Stimulated activated naive B cell treated with anti-CD40 and anti-IgM and Interleukin-4, amounts not matched to agents 10 μg/mL and 1 μg/mL and 100 μg/mL, for 72 hours (primary cell): ENCODE measurements around the gene TAS2R31.
"Not testable (repeated sequence)": the region's sequence is repeated elsewhere in the genome, so short reads cannot be mapped to it uniquely, and the experiment has no call there.

ENCODE experiments used
- ATAC-seq, 2 donors: fragments of 150-1000 bp; cut with Tn5 transposase; replicated peaks; 2 replicates each; pipeline ENCODE4 v1.10.0; 2021; ENCODE audit warnings: moderate library complexity in 1 of 2
- DNase-seq: peaks from one replicate; pipeline ENCODE4 v3.0.0; 2021
- H3K27ac Mint-ChIP-seq: one replicate; pipeline ENCODE4 v1.8.0; 2022; ENCODE audit warnings: mild to moderate bottlenecking, mixed read lengths
- H3K27me3 Mint-ChIP-seq, 2 donors: one replicate each; pipeline ENCODE4 v1.8.0; 2022; ENCODE audit warnings: mixed read lengths in 2 of 2
- H3K36me3 Mint-ChIP-seq, 2 donors: one replicate each; pipeline ENCODE4 v1.8.0; 2022; ENCODE audit warnings: mixed read lengths in 2 of 2, mild to moderate bottlenecking in 1 of 2
- H3K4me1 Mint-ChIP-seq, 2 donors: one replicate each; pipeline ENCODE4 v1.8.0; 2022; ENCODE audit warnings: mixed read lengths in 2 of 2, mild to moderate bottlenecking in 1 of 2
- H3K4me3 Mint-ChIP-seq, 2 donors: one replicate each; pipeline ENCODE4 v1.8.0; 2022; ENCODE audit warnings: mild to moderate bottlenecking in 2 of 2, mixed read lengths in 2 of 2, moderate library complexity in 1 of 2
- H3K9me3 Mint-ChIP-seq, 2 donors: one replicate each; pipeline ENCODE4 v1.8.0; 2022; ENCODE audit warnings: mixed read lengths in 2 of 2, mild to moderate bottlenecking in 1 of 2

Gene TAS2R31

GRCh38 chr12:11031307-11031706 lies at the start of gene TAS2R31:
Gene TAS2R31 (minus strand): TSS chr12:11031407. CDS start chr12:11031335, 72 bp downstream.
- Mint-ChIP-seq H3K36me3 (peaks cover 31 to 43% of the 10 kb centered on the region in 2 donors), H3K9me3 (peaks cover 4 to 7% of the 10 kb centered on the region in 2 donors), H3K4me3 (no peak within 1 kb of the TSS), H3K27ac (no peak within 1 kb of the TSS), H3K27me3 (no peaks in the 10 kb centered on the region), H3K4me1 (no peaks in the 10 kb centered on the region)
- DNase-seq (no peak), ATAC-seq (no peak)

- Mint-ChIP-seq H3K9me3 (peaks cover 5% of the 10 kb centered on the region in 2 donors), H3K27ac (no peak overlapping the region), H3K27me3 (no peaks in the 10 kb centered on the region), H3K36me3 (peaks cover 15 to 25% of the 10 kb centered on the region in 2 donors), H3K4me1 (peaks cover 0 to 6% of the 10 kb centered on the region in 2 donors), H3K4me3 (no peak overlapping the region)
- no peak for DNase-seq
- ATAC-seq = no peak
Observed at GRCh38 chr12:11078246-11078645, 47.0 kb upstream of the TAS2R31 start.

- DNase-seq (no peak), ATAC-seq (peak in 1 of 2 donors; percentile 14)
- Mint-ChIP-seq H3K27me3 (no peaks in the 10 kb centered on the region), H3K9me3 (peaks cover 0 to 3% of the 10 kb centered on the region in 2 donors), H3K36me3 (peaks cover 11 to 30% of the 10 kb centered on the region in 2 donors), H3K4me1 (peaks cover under 1 to 8% of the 10 kb centered on the region in 2 donors), H3K4me3 (no peak overlapping the region), H3K27ac (no peak overlapping the region)
Observed at GRCh38 chr12:11075642-11076041, 44.4 kb upstream of the TAS2R31 start.

- ATAC-seq (no peak), DNase-seq (no peak)
- Mint-ChIP-seq H3K36me3 (peaks cover 11 to 36% of the 10 kb centered on the region in 2 donors), H3K9me3 (peaks cover 0 to 2% of the 10 kb centered on the region in 2 donors), H3K4me3 (no peak overlapping the region), H3K27me3 (no peaks in the 10 kb centered on the region), H3K4me1 (peaks cover 11 to 15% of the 10 kb centered on the region in 2 donors), H3K27ac (no peak overlapping the region)
Observed at GRCh38 chr12:11071414-11071813, 40.2 kb upstream of the TAS2R31 start.

GRCh38 chr12:11070999-11071398 lies 39.8 kb upstream of the TAS2R31 start:
- no peak overlapping the region for H3K27ac Mint-ChIP-seq
- no peaks in the 10 kb centered on the region for H3K27me3 Mint-ChIP-seq
- H3K4me1 Mint-ChIP-seq = peaks cover 11 to 15% of the 10 kb centered on the region in 2 donors
- peaks cover 0 to 2% of the 10 kb centered on the region in 2 donors for H3K9me3 Mint-ChIP-seq
- no peak for DNase-seq
- H3K4me3 Mint-ChIP-seq = no peak overlapping the region
- peaks cover 11 to 37% of the 10 kb centered on the region in 2 donors for H3K36me3 Mint-ChIP-seq
- no peak for ATAC-seq

GRCh38 chr12:11069854-11070365 lies 38.7 kb upstream of the TAS2R31 start:
- ATAC-seq (no peak), DNase-seq (no peak)
- Mint-ChIP-seq H3K4me1 (peaks cover 11 to 12% of the 10 kb centered on the region in 2 donors), H3K36me3 (peaks cover 11 to 47% of the 10 kb centered on the region in 2 donors), H3K27ac (no peak overlapping the region), H3K9me3 (peaks cover 0 to 2% of the 10 kb centered on the region in 2 donors), H3K27me3 (no peaks in the 10 kb centered on the region), H3K4me3 (no peak overlapping the region)

GRCh38 chr12:11067514-11067913 lies 36.3 kb upstream of the TAS2R31 start:
- Mint-ChIP-seq H3K27ac (no peak overlapping the region), H3K4me1 (peaks cover 12 to 17% of the 10 kb centered on the region in 2 donors), H3K27me3 (no peaks in the 10 kb centered on the region), H3K36me3 (peaks cover 7 to 39% of the 10 kb centered on the region in 2 donors), H3K9me3 (peaks cover 0 to 2% of the 10 kb centered on the region in 2 donors), H3K4me3 (no peak overlapping the region)
- ATAC-seq (no peak), DNase-seq (no peak)

GRCh38 chr12:11062194-11062593 lies 31.0 kb upstream of the TAS2R31 start, which contains the start of gene TAS2R46:
Gene TAS2R46 (minus strand): TSS chr12:11062294. CDS start chr12:11062294, 0 bp downstream.
- not testable (repeated sequence) for H3K4me3 Mint-ChIP-seq, H3K9me3 Mint-ChIP-seq, H3K27ac Mint-ChIP-seq, ATAC-seq, DNase-seq, H3K27me3 Mint-ChIP-seq
- Mint-ChIP-seq H3K4me1 (peaks cover 6 to 20% of the 10 kb centered on the region in 2 donors), H3K36me3 (peaks cover under 1 to 15% of the 10 kb centered on the region in 2 donors)

GRCh38 chr12:11059784-11060183 lies 28.6 kb upstream of the TAS2R31 start:
- Mint-ChIP-seq H3K36me3 (peaks cover 11 to 17% of the 10 kb centered on the region in 2 donors), H3K4me1 (peaks cover 6 to 20% of the 10 kb centered on the region in 2 donors), H3K27ac (no peak overlapping the region), H3K4me3 (no peak overlapping the region), H3K9me3 (peaks cover 0 to 2% of the 10 kb centered on the region in 2 donors), H3K27me3 (no peaks in the 10 kb centered on the region)
- no peak for DNase-seq
- no peak for ATAC-seq

- Mint-ChIP-seq H3K27me3 (no peaks in the 10 kb centered on the region), H3K9me3 (peaks cover 0 to 2% of the 10 kb centered on the region in 2 donors), H3K27ac (no peak overlapping the region), H3K4me3 (no peak overlapping the region), H3K36me3 (peaks cover 11 to 17% of the 10 kb centered on the region in 2 donors), H3K4me1 (peaks cover 6 to 20% of the 10 kb centered on the region in 2 donors)
- ATAC-seq (no peak), DNase-seq (no peak)
Observed at GRCh38 chr12:11059041-11059440, 27.8 kb upstream of the TAS2R31 start.

- peaks cover 23 to 34% of the 10 kb centered on the region in 2 donors for H3K36me3 Mint-ChIP-seq
Observed at GRCh38 chr12:11055306-11055705, 24.1 kb upstream of the TAS2R31 start.

GRCh38 chr12:11049806-11050531 lies 18.8 kb upstream of the TAS2R31 start:
- not testable (repeated sequence) for ATAC-seq, H3K4me3 Mint-ChIP-seq, H3K27me3 Mint-ChIP-seq, H3K9me3 Mint-ChIP-seq, H3K27ac Mint-ChIP-seq, DNase-seq, H3K4me1 Mint-ChIP-seq
- H3K36me3 Mint-ChIP-seq = peaks cover 23 to 51% of the 10 kb centered on the region in 2 donors

More at GRCh38 chr12:11055306-11055705, 24.1 kb upstream of the TAS2R31 start:
- no peaks in the 10 kb centered on the region for H3K27me3 Mint-ChIP-seq
- DNase-seq = no peak
- no peak overlapping the region for H3K27ac Mint-ChIP-seq
- peaks cover 8 to 10% of the 10 kb centered on the region in 2 donors for H3K9me3 Mint-ChIP-seq
- no peak overlapping the region for H3K4me3 Mint-ChIP-seq
- ATAC-seq = no peak
- no peaks in the 10 kb centered on the region for H3K4me1 Mint-ChIP-seq

- DNase-seq, ATAC-seq, H3K4me1 Mint-ChIP-seq, H3K9me3 Mint-ChIP-seq, H3K27me3 Mint-ChIP-seq, H3K4me3 Mint-ChIP-seq, H3K27ac Mint-ChIP-seq: not testable (repeated sequence)
- H3K36me3 Mint-ChIP-seq = peaks cover 41 to 54% of the 10 kb centered on the region in 2 donors
Observed at GRCh38 chr12:11041366-11041765, 10.2 kb upstream of the TAS2R31 start.

- no peak for ATAC-seq
- Mint-ChIP-seq H3K27me3 (no peaks in the 10 kb centered on the region), H3K4me1 (peaks cover 0 to 3% of the 10 kb centered on the region in 2 donors), H3K9me3 (peaks cover 2% of the 10 kb centered on the region in 2 donors), H3K27ac (no peak overlapping the region), H3K4me3 (no peak overlapping the region), H3K36me3 (peaks cover 39 to 53% of the 10 kb centered on the region in 2 donors)
- no peak for DNase-seq
Observed at GRCh38 chr12:11040162-11040561, 9.0 kb upstream of the TAS2R31 start.

GRCh38 chr12:11039171-11039570 lies 8.0 kb upstream of the TAS2R31 start:
- no peaks in the 10 kb centered on the region for H3K27me3 Mint-ChIP-seq
- H3K4me3 Mint-ChIP-seq = no peak overlapping the region
- peaks cover 0 to 4% of the 10 kb centered on the region in 2 donors for H3K9me3 Mint-ChIP-seq
- no peak for ATAC-seq
- no peak overlapping the region for H3K27ac Mint-ChIP-seq
- H3K36me3 Mint-ChIP-seq = peaks cover 33 to 45% of the 10 kb centered on the region in 2 donors
- H3K4me1 Mint-ChIP-seq = peaks cover 0 to 1% of the 10 kb centered on the region in 2 donors
- no peak for DNase-seq
